NB4 (cell line): ENCODE results near the gene TGFBR3.

Experiments used
- MYC ChIP-seq: IDR thresholded peaks from 2 replicates; pipeline ENCODE4 v1.6.1; 2011; ENCODE audit warnings: low read depth, low read length
- POLR2A ChIP-seq: IDR thresholded peaks from 2 replicates; pipeline ENCODE4 v1.6.1; 2011; ENCODE audit warnings: mild to moderate bottlenecking; ENCODE audit not compliant: insufficient read length; ENCODE audit errors: extremely low read depth
- TF ChIP-seq, protein P1 (sequence below): IDR thresholded peaks from one replicate; pipeline ENCODE4 v1.5.1; 2012; ENCODE audit warnings: low read depth, low read length

DNA sequence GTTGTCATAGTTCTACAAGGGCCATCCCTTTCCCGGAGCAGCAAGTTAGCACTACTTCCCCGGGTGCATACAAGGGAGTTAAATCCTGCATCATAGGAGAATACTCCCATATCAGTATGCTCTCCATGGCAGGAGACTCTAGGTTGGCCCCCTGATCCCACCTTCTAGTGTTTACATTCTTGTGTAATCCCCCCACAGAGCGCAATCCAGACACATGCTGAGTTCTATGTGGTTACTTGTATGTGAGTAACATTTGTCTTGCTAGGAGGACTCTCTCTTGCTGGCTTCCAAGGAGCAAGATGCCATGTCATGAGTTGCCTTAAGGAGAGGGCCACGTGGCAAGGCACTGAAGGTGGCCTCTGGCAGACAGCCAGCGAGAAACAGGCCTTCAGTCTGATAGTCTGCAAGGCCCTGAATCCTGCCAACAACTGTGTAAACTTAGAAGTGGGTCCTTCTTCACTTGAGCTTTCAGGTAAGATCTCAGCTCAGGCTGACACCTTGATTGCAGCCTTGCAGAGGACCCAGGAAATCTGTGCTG, 230.0 kb downstream of the TGFBR3 start:
- TF ChIP-seq MYC (no peak), POLR2A (no peak)
- TF ChIP-seq, protein P1, sequence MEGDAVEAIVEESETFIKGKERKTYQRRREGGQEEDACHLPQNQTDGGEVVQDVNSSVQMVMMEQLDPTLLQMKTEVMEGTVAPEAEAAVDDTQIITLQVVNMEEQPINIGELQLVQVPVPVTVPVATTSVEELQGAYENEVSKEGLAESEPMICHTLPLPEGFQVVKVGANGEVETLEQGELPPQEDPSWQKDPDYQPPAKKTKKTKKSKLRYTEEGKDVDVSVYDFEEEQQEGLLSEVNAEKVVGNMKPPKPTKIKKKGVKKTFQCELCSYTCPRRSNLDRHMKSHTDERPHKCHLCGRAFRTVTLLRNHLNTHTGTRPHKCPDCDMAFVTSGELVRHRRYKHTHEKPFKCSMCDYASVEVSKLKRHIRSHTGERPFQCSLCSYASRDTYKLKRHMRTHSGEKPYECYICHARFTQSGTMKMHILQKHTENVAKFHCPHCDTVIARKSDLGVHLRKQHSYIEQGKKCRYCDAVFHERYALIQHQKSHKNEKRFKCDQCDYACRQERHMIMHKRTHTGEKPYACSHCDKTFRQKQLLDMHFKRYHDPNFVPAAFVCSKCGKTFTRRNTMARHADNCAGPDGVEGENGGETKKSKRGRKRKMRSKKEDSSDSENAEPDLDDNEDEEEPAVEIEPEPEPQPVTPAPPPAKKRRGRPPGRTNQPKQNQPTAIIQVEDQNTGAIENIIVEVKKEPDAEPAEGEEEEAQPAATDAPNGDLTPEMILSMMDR, result no peak
